NCI-H2171 (cell line): ENCODE measurements around the gene NOTCH1.
A peak's percentile ranks its signal among the peaks of the same experiment; 100 is the strongest.

Experiments
- DNase-seq: peaks from one replicate; lab custom pipeline; 2025; lab: John Stamatoyannopoulos, UW

NOTCH1 gene

DNA sequence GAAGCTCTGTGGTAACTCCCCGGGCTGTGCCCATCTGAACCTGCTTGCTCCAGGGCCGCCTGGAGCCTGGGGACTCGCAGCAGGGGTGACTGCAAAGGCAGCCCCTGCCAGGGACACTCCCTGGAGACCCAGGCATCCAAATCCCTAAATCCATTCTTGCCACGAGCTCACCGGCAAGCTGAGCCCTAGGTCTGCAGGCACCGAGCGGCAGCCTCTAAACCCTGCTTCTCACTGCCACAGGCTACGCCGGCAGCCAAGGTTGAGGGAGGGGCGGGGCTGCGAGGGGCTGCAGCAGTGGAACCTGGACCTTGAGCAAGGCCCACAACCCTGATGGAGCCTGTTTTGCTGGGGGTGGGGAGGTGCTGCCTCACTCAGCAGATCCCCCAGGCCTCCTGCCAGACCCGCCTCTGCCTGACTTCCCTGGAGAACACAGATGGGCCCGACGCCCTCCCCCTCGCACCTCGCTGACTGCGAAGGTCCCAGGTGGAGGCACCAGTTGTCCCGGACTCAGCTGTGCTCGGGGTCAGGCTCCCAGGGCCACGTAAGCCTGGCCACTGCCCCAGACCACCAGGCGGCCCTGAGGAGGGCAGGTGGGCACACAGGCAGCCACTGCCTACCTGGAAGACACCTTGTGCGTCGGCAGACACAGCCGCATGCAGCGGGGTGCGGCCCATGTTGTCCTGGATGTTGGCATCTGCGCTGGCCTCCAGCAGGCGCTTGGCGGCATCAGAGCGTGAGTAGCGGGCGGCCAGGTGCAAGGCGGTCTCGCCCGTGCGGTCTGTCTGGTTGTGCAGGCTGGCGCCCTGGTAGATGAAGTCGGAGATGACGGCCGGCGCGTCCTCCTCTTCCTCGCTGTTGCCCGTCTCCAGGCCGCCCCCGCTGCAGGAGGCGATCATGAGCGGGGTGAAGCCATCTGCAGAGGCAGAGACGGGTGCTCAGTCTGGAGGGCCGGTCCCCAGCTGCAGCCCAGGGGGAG lies 45.6 kb downstream of the NOTCH1 start:
- peak; percentile 53 for DNase-seq

DNA sequence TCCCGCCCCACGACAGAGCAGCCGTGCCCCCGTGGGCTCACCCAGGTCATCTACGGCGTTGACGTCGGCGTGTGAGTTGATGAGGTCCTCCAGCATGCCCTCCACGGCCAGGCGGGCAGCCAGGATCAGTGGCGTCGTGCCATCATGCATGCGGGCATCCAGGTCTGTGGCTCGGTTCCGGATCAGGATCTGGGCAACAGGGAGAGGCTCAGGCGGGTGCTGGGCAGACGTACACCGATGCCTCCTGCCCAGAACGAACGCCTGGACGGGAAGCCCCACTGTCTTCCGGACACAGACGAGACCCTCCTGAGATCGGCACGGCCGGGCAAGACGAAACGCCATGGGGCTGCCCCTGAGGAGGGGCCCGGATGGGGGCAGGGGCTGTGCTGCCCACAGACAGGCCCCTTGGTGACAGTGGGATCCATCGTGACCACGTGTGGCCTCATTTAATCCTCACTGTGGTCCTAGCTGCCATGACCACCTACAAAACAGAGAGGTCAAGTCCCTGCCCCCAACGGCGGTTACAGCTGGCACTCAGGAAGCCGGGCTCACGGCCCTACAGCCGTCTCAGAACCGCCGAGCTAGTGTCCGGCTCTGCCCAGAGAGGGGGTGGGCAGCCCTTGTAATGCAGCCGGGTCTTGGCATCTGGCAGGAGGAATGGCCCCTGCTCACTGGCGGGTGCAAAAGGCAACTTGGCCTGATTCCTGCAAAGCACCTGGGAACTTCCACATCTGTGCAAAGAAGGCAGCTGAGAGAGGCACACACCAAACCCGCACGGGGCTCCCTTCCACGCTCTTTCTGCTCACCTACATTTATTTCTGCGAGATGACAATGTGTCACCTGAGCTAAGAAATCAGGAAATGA lies 46.5 kb downstream of the NOTCH1 start:
- no peak for DNase-seq

DNA sequence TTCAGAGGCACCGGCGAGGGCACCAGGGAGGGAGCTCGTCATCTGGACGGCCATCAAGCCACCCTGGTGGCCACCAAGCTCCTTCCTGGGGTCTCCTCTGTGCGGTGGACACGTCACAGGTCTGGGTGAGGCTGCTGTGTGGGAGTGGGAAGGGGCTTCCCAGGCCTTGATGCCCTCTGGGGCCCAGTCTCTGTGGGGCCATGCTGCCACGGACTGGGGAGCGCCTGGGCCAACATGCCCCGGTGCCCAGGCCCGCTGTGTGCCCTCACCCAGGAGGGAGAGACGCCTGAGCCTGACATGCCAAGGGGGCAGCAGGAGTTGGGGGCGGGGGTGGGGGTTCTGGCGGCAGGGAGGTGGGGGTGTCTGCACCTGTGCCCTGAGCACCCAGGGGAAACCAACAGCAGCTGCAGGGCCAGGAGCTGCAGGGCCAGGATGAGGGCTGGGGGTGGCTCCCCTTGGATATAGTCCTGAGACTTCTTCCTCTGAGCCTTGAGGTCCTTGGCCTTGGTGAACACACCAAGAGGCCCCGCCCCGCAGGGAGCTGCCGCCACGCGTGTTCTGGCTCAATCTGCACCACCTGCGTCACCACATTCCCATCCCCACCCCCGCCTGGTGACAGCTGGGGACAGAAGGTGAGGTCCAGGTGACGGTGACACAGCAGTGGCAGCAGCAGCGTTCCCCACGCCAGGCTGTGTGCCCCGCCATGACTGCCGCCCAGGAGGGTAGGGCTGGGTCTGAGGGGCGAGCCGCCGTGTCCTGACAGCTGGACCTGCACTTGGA lies 47.7 kb downstream of the NOTCH1 start:
- peak; percentile 15 for DNase-seq

DNA sequence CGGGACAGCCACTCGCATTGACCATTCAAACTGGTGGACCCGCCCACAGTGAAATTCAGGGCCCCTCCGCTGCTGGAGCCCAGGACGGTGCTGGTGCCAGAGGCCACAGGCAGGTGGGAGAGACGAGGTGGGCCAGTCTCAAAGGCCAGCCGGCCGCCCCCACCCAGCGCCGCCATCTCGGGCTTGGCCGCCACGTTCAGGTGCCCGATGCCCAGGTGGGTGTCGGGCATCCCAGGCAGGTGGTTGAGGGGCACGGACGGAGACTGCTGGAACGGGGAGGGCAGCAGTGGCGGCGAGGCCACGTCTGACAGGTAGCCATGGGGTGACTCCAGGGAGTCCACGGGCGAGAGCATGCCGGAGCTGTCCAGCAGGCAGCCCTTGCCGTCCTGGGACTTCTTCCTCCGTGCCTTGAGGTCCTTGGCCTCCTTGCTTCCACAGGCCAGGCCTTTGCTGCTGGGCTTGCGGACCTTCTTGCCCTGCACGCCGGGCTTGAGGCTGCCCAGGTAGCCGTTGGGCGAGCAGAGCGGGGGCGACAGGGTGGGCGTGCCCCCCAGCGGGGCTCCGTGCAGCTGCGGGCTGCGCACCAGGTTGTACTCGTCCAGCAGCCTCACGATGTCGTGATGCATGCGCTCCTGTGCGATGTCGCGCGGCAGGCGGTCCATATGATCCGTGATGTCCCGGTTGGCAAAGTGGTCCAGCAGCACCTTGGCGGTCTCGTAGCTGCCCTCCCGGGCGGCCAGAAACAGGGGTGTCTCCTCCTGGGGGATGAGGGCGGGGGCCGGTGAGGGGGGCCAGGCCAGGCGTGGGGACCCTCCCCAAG lies 48.8 kb downstream of the NOTCH1 start:
- DNase-seq = no peak

DNA sequence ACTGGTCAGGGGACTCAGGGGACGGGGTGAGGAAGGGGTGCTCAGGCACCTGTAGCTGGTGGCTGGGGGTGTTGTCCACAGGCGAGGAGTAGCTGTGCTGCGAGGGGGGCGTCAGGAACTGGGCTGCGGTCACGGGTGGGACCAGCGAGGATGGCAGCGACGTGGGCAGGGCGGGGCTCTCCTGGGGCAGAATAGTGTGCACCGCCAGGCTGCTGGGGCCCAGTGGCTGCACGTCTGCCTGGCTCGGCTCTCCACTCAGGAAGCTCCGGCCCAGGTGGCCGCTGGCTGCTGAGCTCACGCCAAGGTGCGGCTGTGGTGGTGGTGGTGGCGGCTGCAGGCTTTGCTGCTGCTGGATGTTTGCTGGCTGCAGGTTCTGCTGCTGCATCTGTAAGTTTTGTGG lies 49.7 kb downstream of the NOTCH1 start:
- DNase-seq = no peak

DNA sequence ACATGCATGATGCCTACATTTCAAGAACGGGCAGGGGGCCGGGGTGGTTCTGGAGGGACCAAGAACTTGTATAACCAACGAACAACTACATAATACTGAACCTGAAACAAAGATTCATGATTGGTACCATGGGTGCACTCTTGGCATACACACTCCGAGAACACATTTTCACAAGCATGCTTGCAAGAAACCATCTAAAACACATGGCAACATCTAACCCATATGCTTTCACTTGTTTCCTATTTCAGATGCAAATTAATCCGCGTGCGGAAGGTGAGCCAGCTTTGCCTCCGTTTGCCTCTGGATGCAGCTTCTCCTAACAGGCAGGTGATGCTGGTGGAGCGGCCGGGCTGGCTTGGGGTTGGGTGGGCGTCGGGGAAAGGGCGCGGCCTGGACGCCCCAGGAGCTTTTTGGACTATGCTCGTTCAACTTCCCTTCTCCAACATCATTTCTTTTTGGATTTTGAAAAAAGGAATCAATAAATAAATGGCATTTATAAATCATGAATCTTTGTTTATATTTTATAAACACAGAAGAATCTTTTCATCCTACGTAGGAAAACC lies 50.5 kb downstream of the NOTCH1 start:
- no peak for DNase-seq

DNA sequence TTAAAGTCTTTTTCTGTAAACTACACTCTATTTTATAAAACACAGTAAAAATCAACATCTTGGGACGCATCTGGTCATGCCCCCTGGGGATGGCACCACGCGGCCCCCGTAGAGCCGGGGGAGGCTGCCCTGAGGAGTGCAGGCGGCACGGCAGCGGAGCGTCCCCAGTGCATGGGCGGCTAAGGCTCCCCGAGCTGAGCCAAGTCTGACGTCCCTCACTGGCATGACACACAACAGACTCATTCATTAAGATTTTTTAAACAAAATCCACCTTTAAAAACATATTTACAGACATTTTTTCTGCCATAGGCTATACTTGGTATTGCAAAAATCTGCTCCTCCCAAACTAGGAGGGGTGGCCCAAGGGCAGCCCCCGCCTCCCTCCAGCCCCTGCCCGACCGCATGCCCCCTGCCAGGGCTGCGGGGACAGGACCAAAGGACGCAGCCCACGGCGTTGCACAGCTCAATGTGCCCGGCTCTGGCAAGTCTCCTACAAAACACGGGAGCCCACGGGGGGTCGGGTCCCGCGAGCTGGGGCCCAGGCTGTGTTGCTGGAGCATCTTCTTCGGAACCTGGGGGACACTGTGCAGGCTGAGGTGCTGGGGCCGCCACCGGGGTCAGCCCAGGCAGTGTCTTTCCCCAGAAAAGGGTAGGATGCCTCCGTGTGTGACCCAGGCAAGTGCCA lies 51.2 kb downstream of the NOTCH1 start:
- no peak for DNase-seq

DNA sequence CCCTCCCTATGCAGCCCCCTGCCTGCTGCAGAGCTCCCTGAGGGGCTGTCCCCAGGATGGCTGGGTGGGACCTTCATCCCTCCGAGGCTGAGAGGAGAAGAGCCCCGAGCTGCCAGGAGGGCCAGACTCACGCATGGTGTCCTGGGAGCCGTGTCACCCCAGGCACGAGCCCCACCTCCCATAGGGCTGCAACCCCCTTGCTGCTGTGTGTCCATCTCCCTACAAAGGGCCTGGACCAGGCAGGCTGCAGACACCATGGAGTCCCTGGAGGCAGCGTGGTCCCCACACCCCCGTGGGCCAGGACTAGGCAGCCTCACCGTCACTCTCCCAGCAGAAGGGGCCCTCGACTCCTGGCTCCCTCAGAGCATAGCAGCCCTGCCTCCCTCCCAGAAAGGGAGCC lies 51.8 kb downstream of the NOTCH1 start:
- no peak for DNase-seq

DNA sequence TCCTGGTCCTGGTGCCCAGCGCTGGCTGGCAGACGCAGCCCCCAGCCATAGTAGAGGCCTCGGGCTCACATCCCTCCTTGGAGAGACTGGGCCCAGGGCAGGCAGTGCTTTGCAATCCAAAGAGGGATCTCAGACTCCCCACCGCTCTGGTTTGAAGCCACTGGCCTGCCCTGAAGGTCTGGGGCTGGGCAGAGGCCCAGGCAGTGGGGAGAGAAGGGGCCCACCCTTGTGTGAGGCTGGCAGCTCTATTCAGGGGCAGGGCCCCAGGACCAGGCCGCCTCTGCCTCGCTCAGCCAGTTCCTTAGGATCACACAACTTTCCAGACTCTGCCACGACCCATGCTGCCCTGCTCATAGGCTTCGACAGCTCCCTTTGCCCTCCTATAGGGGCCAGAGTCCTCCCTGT lies 52.3 kb downstream of the NOTCH1 start:
- DNase-seq = no peak

DNA sequence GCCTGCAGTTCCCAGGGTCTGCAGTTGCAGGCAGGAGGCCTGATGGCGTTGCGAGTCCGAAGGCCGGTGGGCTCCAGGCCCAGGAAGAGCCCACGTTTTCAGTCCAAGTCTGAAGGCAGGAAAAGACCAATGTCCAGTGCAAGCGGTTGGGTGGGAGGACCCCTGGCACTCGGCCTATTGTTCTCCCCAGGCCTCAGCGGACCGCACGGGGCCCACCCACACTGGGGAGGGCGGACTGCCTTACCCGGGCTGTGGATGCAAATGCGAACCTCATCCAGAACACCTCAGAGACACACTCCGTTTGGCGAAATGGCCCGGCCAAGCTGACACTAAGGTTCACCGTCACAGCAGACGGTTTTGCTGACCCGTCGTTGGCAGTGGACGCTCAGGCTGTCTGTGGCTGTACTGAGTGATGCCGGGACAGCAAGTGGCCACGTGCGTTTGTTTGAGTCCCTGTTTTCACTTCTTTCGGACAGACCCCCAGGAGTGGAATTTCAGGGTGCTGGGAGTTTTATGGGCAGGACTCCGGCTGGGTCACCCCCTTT lies 52.8 kb downstream of the NOTCH1 start:
- DNase-seq = no peak

DNA sequence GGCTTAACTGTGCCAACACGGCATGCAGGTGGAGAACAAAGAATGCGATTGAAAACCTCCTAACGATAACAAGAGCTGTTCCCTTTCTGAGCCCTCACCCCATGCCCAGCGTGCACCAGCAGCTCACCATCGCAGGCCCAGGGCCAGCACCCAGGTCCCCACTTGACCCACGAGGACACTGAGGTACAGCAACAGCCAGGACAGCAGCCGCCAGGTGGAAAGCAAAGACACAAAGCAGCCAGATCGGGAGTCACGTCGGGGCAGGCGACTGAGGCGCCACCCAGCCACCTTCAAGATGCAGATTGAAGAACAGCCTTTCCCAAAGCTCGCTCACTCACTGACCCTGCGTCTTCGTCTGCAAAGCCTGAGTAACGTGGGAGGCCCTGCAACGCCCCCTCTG lies 56.1 kb downstream of the NOTCH1 start:
- no peak for DNase-seq

DNA sequence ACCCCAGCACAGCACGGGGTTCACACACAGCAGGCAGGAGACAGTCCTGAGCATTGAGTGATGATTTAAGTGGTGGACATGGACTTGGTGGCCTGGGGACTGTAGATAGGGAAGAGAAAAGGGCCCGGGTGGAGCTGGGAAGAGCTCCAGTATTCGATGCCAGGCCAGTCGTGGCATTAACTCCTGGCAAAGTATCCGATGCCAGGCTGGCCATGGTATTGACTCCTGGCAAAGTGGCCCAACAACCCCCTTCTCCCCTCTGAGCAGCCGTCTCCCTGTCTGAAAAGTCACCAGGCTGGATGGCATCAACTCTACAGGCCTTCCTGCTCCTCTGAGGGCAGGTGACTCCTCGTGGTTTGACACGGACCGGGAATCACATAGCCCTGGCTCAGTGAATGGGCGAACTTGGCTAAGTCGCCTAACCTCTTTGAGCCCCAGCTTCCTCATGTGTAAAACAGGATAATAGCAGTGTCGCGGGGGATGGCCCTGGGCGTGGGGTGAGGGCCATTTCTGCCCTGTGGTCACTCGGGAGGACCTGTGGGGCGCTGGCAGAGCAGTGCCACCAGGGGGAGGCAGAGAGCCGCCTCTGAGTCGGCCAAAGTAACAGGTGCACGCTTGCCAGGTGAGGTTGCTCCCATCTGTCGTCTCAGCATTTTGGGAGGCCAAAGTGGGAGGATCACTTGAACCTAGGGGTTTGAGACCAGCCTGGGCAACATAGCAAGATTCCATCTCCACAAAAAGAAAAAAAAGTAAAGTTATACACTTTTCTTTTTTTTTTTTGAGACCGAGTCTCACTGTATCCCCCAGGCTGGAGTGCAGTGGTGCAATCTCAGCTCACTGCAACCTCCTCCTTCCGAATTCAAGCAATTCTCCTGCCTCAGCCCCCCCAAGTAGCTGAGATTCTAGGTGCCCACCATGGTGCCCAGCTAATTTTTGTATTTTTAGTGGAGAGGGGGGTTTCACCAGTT lies 57.3 kb downstream of the NOTCH1 start:
- DNase-seq = peak; percentile 79

DNA sequence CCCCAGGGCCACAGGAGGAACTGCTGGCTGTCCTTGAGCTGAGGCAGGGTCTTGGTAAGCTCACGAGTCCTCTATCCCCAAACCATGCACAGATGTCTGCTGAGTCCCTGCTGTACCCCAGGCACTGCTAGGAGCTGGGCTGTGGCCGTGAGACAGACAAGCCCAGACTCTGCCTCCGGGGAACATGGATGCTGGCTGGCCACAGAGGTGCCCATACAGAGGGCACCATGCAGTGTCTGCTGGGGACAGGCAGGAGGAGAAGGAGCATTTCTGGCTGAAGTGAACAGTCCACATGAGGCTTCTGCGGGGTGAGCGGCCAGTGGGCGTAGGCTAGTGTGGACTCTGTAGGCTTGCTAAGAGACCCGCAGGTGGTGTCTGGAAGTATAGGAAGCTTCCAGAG lies 58.2 kb downstream of the NOTCH1 start:
- no peak for DNase-seq

DNA sequence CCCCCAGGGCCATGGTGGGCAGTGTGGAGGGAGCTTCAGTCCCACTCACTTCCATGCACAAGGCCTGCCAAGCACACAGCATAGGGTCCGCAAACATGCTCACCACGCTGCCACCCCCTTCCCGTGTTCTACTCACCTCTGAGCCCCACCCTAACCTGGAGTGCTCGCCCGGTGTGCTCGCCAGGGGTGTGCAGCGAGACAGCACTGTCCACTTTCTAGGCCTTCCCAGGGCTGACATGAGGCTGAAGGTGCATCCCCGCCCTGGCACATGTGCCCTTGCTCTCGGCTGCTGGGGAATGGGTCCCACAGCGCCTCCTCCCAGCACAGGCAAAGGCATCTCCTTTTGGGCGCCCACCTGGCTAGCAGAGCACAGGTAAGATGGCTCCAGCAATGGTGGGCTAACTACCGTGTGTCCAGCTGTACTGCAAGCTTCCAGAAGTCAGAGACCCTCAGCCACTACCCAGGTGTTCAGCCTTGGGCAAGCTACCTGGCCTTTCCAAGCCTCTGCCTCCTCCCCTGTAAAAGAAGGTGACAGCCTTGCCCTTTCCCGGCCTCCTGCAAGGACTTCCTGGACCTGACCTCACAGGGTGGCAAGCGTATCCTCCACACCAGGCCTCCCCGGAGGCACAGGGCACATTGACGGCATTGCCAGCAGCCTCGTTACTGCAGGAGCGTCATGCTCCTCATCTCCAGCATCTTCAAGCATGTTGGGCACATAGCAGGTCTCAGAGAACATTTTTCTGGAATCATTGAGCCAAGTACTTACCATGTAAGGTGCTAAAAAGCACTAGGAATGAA lies 58.8 kb downstream of the NOTCH1 start:
- DNase-seq = no peak

DNA sequence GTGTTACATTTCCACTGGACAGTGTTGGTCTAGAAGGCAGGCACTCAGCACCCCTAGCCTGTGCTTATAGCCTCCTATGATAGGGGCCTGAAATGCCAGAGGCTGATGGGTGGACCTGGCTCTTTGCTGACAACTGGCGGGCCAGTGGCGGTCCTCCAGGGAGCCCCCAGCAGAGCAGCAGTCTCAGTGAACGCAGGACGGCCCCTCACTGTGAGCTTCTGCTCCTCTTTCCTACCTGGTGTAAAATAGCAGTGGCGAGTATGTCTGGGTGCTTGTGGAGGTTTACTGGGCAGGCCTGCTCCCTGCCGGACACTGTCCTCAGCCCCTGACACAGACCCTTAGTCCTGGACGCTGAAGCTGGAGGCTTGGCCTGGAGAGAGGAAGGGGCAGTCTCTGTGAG lies 59.7 kb downstream of the NOTCH1 start:
- DNase-seq = no peak

DNA sequence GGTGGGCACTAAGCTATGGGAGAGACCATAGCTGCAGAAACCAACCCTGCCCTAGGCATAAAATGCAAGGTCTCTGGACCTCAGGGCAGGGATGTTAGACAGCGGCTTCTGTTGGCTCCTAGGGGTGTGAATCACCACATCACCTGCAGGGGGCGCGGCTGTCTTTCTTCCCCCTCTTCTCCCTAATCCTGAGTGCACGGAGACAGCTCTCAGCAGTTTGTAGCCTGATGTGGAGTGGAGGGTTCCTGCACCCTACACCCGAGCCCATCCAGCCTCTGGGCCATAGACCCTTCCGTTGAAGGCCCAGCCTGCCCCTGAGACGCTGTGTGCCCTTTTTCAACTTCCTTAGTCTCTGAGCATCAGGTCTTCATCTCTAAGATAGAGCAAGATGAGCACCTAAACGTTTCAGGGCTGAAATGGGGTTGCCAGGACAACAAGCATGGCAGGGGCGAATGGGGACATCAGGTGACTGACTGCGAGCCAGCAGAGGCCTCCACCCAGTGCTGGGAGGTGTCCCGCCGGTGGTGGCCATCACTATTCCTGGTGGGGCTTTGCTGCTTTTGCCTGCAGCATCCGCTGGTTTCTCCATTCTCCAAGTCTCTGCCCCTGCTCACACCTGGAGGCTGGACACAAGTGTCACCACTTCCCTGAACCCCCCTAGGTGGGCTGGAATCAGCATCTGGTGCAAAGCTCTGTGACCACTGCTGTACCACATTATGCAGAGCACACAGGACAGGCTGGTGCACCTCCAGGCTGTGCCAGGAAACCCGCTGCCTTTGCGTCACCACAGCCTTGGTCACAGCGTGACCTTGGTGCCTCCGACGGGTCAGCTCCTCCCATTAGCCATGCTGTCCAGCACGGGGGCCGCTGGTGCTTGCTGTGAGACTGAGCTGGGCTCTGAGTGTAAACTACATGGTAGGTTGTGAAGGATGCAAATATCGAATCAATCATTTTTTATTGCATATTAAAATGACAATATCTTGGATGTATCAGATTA lies 60.5 kb downstream of the NOTCH1 start:
- peak; percentile 69 for DNase-seq
